Hippocampal formation (tissue), 2 donors: ENCODE data around the gene SOX21.
"Not testable (repeated sequence)": the region's sequence is repeated elsewhere in the genome, so short reads cannot be mapped to it uniquely, and the experiment has no call there.

Source experiments
- DNase-seq, 2 donors: peaks; one replicate each; lab custom pipeline; 2025; lab: John Stamatoyannopoulos, UW

Gene SOX21

DNA sequence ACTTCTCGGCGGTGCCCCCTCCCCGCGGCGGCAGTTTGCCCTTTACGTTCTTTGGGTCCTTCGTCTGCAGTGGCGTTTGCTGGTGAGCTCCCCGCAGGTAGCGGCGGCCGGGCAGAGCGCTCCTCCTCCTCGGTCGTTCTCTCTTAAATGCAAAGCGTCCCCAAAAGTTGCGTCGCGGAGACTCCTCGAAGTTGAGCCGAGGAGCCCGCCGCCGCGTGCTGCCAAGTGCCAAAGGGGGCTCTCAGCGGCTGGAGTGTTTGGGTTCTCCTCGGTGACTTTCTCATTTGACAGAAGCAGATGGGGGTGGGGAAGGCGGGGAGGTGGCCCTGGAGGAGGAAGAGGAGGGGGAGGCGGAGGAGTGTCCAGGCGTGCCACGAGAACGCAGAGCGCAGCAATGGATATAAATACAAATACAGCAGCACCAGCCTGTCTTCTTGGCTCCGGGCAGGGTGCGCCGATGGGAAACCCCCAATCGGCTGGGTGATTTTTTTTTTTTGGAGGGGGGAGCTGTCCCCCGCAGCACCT, at the start of gene SOX21:
TSS of gene SOX21 (minus strand) at position 259 of the 525 bp plus-strand sequence. CDS start 496 bp downstream, outside the sequence.
- DNase-seq, result peak in 1 of 2 donors; percentile 49

DNA sequence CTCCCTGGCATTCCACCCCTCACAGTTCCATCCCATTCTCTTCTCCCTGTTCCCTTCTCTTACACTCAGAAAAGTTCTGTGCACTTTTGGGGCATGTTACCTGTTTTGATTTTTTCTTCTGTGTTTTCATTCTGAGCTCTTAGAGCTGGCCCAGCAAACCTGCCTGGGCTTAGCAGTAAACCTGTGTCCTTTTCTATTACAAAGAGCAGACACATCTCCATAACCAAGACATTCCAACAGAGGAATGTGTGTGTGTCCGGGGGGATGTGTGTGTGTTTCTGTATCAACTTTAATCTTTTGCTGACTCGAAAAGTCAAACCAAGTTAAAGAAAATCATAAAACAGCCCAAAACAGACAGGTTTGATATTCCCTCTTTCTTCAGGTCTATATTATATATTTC, 49.1 kb upstream of the SOX21 start:
- DNase-seq, result no peak

- DNase-seq, result no peak
These were observed 46.9 kb upstream of the SOX21 start for GRCh38 chr13:94759120-94759728.

DNA sequence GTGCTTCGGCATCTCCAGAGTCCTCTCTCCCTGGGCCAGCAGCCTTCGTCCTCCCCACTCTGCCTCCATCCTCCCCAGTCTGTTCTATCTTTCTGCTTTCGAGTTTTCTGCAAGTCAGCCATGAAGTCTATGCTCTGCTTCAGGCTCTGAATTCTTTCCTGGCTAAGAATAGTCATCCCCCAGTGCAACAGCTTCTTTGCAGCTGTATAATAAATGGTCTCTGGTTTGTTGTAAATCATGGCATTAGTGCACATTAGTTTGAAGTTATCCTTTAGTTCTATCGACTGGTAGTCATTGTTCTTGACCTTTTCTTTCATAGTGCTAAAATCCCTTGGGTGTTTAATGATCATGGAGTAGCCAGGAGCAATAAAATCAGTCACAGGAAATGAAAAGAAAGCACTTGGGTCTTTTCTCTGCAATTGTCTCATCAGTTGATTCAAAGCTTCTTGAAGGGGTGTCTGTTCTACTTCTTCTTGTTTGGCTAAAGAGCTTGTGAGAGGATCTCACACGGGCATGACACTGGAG, 46.2 kb upstream of the SOX21 start:
- DNase-seq, result no peak

DNA sequence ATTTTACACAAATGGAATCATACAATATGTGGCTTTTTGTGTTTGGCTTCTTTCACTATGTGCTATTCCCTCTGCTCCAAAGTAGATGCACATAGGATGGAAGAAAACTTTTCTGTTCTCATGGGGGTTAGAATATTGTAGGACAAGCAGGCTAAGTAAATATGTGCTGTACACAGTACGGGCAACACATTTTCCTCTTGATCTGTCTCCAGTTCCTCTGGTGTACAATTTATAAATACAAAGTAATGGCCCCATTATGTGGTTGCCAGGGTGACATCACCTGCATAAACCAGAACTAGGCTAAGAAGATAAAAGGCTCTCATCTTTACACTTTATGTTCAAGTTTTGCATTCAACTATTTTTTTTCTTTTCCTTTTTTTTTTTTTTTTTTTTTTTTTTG, 41.0 kb upstream of the SOX21 start:
- DNase-seq, result no peak

DNA sequence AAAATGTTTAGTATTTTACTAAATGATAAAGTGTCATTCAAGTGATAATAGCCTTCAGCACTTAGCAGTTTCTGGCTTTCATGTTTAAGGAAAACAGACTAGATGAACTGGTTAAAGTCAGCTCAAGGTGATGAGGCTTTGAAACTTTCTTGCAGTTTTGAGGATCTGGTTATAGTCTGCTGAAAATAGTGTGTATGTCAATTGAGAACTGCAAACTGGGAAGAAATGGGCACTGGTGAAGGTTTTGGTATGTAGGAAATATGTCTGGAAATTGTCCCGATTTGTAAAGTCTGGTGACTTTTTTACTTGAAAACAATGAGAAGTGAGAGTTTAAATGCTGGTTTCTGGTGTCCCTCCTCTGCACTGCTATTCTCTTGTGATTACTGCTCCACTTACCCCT, 36.8 kb upstream of the SOX21 start:
- no peak for DNase-seq

DNA sequence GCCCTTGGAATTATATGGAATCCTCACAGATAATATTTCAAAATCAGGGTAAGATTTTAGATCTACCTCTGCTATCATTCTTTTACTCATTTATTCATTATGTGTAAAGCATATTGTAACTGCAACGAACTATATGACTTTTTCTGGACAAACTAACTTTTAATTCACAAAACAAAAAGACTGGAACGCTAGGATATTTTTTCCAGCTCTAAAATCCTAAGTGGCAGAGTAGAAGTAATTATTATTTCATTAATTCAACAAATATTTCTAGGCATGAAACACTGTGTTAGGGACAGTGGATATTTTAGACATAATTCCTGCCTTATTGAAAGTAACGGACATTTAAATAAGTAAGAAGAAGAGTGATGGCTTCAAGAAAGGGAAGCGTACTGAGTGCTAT, 26.9 kb upstream of the SOX21 start:
- no peak for DNase-seq

DNA sequence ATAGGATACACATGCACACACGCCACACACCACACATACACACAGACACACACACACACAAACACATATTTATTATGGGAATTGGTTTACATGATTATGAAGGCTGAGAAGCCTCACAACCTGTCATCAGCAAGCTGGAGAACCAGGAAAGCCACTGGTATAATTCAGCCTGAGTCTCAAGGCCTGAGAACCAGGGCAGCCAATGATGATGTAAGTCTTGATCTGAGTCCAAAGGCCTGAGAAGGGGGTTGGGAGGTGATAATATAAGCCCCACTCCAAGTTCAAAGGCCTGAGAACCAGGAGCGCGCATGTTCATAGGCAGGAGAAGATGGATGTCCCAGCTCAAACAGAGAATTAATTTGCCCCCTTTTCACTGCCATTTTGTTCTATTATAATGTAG, 18.7 kb upstream of the SOX21 start:
- DNase-seq, result no peak

DNA sequence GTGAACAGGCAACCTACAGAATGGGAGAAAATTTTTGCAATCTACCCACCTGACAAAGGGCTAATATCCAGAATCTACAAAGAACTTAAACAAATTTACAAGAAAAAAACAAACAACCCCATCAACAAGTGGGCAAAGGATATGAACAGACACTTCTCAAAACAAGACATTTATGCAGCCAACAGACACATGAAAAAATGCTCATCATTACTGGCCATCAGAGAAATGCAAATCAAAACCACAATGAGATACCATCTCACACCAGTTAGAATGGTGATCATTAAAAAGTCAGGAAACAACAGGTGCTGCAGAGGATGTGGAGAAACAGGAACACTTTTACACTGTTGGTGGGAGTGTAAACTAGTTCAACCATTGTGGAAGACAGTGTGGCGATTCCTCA, 17.6 kb upstream of the SOX21 start:
- DNase-seq, result not testable (repeated sequence)

GRCh38 chr13:94726425-94726824, 14.1 kb upstream of the SOX21 start:
- DNase-seq, result no peak

- DNase-seq, result no peak
These were observed 10.4 kb upstream of the SOX21 start for GRCh38 chr13:94722609-94723345.

DNA sequence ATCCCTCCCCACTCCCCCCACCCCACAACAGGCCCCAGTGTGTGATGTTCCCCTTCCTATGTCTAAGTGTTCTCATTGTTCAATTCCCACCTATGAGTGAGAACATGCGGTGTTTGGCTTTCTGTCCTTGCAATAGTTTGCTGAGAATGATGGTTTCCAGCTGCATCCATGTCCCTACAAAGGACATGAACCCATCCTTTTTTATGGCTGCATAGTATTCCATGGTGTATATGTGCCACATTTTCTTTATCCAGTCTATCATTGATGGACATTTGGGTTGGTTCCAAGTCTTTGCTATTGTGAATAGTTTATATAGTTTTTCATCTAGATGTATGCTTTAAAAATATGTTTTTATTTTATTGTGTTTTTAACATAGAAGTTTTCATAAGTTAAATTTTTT, 6.4 kb upstream of the SOX21 start:
- not testable (repeated sequence) for DNase-seq

GRCh38 chr13:94717916-94718315, 5.6 kb upstream of the SOX21 start:
- no peak for DNase-seq

GRCh38 chr13:94716016-94716415, 3.7 kb upstream of the SOX21 start:
- DNase-seq, result no peak

DNA sequence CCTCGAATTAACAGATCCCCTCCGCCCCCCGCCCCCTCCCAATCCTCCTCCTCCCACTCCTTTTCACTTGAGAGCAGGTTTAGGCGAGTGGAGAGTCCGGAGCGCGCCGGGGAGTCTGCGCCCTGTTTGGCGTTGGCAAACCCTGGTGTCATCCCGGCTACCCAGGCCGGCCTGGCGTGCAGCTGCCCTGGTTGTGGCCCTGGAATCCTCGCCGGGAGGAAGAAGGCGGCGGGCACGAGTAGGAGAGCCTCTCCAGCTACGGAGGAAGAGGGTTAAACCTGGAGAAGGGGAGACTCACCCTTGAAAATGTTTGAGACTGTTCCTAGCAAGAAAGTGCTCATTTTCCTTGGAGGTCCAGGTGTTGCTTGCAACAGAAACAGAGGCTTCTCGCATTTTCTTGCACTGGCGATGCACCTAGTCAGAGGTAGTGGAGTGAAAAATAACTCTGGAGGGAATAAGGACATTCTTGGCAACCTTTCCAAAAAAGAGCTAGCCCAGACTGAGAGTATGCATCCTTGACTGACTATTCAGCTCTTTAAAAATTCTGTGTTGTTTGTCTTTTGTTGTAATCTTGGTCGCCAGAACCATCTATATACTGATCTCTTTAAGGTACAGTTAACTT, 1.3 kb upstream of the SOX21 start:
- DNase-seq, result no peak

- DNase-seq, result peak in 1 of 2 donors; percentile 21
These were observed 641 bp upstream of the SOX21 start for GRCh38 chr13:94712812-94713560.

DNA sequence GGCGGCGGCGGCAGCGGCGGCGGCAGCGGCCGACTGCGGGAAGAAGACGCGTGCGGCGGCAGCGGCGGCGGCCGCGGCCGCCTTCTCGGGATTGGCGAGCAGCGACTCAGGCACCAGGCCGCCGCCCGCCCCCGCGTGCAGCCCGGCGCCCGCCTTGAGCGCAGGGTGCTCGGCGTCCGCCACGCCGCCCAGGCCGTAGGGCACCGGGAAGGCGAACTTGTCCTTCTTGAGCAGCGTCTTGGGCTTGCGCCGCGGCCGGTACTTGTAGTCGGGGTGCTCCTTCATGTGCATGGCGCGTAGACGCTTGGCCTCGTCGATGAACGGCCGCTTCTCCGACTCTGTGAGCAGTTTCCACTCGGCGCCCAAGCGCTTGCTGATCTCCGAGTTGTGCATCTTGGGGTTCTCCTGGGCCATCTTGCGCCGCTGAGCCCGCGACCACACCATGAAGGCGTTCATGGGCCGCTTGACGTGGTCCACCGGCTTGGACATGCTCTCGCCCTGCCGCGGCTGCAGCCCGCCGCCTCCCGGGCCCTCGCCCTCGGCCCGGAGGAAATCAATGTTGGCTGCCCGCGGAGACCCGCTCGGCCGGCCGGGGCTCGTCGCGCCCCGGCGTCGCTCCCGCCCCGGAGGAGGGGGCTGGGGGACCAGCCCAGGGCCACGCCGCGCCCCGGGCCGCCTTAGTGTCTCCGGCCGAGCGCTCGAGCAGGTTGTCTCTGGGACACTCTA, 621 bp downstream of the SOX21 start:
- peak in 1 of 2 donors; percentile 30 for DNase-seq

DNA sequence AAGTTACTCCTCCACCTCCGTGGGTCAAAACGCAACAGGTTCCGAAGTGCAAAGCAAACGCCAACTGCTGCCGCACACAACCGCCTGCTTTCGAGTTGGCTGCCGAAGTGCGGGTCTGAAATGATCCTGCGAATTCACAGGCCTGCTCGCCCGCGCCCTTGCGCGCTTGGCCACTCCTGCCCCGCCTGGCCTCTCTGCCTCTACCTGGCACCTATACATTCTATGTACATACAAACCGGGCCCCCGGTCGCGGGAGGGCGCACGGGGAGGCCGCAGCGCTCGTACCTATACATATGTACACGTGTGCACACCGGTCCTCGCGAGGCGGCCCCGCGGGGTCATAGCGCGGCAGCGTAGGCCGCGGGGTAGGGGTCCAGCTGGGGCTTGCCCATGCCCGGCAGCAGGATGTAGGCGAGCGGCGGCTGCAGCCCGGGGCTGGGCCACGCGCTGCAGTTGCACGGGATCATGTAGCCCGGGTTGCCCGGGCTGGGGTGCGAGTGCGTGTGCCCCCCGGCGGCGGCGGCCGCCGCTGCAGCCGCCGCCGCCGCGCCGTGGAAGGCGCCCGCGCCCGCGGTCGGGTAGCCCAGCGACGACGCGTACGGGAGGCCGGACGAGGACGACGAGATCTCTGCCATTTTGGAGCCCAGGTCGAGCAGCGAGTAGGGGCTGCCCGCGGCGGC, 1.3 kb downstream of the SOX21 start:
- DNase-seq, result peak in 1 of 2 donors; percentile 50

DNA sequence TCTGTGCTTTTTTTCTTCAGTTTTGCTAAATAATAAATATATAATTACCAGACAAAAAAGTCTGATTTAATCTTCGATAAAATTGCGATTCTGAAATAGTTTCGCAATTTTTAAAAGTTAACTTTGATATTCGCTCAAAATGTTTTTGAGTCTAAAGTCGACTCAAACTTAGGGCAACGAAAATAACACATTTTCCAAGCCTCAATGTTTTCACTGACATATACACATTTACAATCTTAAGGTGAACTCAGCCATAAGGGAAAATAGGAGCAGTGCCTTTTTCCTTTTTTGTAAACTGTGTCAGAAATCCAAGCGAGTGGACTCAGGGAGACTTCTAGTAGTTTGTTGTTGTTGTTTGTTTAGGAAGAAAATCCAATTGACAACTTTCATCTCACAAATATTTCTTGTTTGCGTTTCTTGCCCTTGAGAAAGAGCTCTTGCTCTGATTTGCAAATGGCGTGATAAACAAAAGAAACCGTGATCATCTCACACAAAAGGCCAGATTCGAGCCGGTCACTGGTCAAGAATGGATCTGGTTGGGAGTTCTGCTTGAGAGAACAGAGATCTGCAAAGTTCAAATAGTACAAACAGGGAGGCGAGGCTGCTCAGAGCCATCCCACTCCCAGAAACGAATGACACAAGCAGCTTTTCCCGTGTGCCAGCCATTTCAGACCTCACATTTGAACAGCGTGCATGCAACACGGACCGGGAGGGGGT, 2.1 kb downstream of the SOX21 start:
- DNase-seq, result peak in 1 of 2 donors; percentile 50
